ELR (cell line): Measurements from ENCODE around the gene TMEM232.
"Not testable (repeated sequence)": the region's sequence is repeated elsewhere in the genome, so short reads cannot be mapped to it uniquely, and the experiment has no call there.

Experiments used
- DNase-seq: peaks from one replicate; pipeline ENCODE4 v3.0.0-alpha.2; 2015; ENCODE audit warnings: low read depth

The TMEM232 gene

GRCh38 chr5:110707260-110707844, 19.1 kb downstream of the TMEM232 start:
- DNase-seq = no peak

- DNase-seq = no peak
Observed at GRCh38 chr5:110705349-110705748, 21.1 kb downstream of the TMEM232 start.

GRCh38 chr5:110703481-110703880, 23.0 kb downstream of the TMEM232 start:
- no peak for DNase-seq

GRCh38 chr5:110702704-110703103, 23.8 kb downstream of the TMEM232 start:
- no peak for DNase-seq

- no peak for DNase-seq
Observed at GRCh38 chr5:110702300-110702699, 24.2 kb downstream of the TMEM232 start.

GRCh38 chr5:110692669-110693068, 33.8 kb downstream of the TMEM232 start:
- not testable (repeated sequence) for DNase-seq

- DNase-seq = not testable (repeated sequence)
Observed at GRCh38 chr5:110690587-110690986, 35.9 kb downstream of the TMEM232 start.

- no peak for DNase-seq
Observed at GRCh38 chr5:110687485-110687884, 39.0 kb downstream of the TMEM232 start.

- DNase-seq = no peak
Observed at GRCh38 chr5:110686270-110686669, 40.2 kb downstream of the TMEM232 start.

GRCh38 chr5:110681953-110682352, 44.5 kb downstream of the TMEM232 start:
- DNase-seq = no peak

- DNase-seq = no peak
Observed at GRCh38 chr5:110681109-110681508, 45.4 kb downstream of the TMEM232 start.

GRCh38 chr5:110676554-110676953, 49.9 kb downstream of the TMEM232 start:
- DNase-seq = not testable (repeated sequence)

- DNase-seq = no peak
Observed at GRCh38 chr5:110665184-110665726, 61.2 kb downstream of the TMEM232 start.

- DNase-seq = no peak
Observed at GRCh38 chr5:110663525-110663924, 62.9 kb downstream of the TMEM232 start.

GRCh38 chr5:110658006-110658405, 68.5 kb downstream of the TMEM232 start:
- no peak for DNase-seq

GRCh38 chr5:110653231-110653970, 73.1 kb downstream of the TMEM232 start:
- no peak for DNase-seq

GRCh38 chr5:110651507-110651906, 75.0 kb downstream of the TMEM232 start:
- DNase-seq = no peak

- DNase-seq = no peak
Observed at GRCh38 chr5:110644357-110644756, 82.1 kb downstream of the TMEM232 start.

- no peak for DNase-seq
Observed at GRCh38 chr5:110638970-110639902, 87.2 kb downstream of the TMEM232 start.

- DNase-seq = no peak
Observed at GRCh38 chr5:110634475-110634874, 92.0 kb downstream of the TMEM232 start.

- DNase-seq = no peak
Observed at GRCh38 chr5:110631236-110631635, 95.2 kb downstream of the TMEM232 start.

- no peak for DNase-seq
Observed at GRCh38 chr5:110630350-110630749, 96.1 kb downstream of the TMEM232 start.
